AG09319 (cell line): Measurements from ENCODE around the gene RAD23A.
"Not testable (repeated sequence)": the region's sequence is repeated elsewhere in the genome, so short reads cannot be mapped to it uniquely, and the experiment has no call there.

ENCODE experiments used
- DNase-seq: peaks from one replicate; pipeline ENCODE4 v3.0.0-alpha.2; 2010; ENCODE audit warnings: low read depth; ENCODE audit errors: extremely low read depth
- CTCF ChIP-seq: IDR thresholded peaks from 2 replicates; pipeline ENCODE4 v1.5.1; 2011; ENCODE audit warnings: low read depth, mild to moderate bottlenecking, inconsistent platforms, low read length, moderate library complexity

The RAD23A gene

GRCh38 chr19:12946092-12946721, 545 bp downstream of the RAD23A start:
- TF ChIP-seq CTCF, result no peak

GRCh38 chr19:12946731-12947496, 1.3 kb downstream of the RAD23A start:
- DNase-seq, result no peak
- no peak for TF ChIP-seq CTCF

More at GRCh38 chr19:12946092-12946721, 545 bp downstream of the RAD23A start:
- DNase-seq, result peak; percentile 52

- no peak for DNase-seq
- TF ChIP-seq CTCF, result no peak
These were observed 2.3 kb downstream of the RAD23A start for GRCh38 chr19:12947702-12948611.

- DNase-seq, result no peak
These were observed 3.1 kb downstream of the RAD23A start for GRCh38 chr19:12948612-12949362.

GRCh38 chr19:12949363-12950283, 4.0 kb downstream of the RAD23A start:
- TF ChIP-seq CTCF, result no peak
- no peak for DNase-seq

More at GRCh38 chr19:12948612-12949362, 3.1 kb downstream of the RAD23A start:
- TF ChIP-seq CTCF, result no peak

GRCh38 chr19:12952050-12952449, 6.4 kb downstream of the RAD23A start:
- not testable (repeated sequence) for DNase-seq
